A204.1 (cell line): ENCODE data around the gene CHRND.
"Not testable (repeated sequence)": the region's sequence is repeated elsewhere in the genome, so short reads cannot be mapped to it uniquely, and the experiment has no call there.

Experiments used
- FAIRE-seq: peaks from 2 replicates; lab custom pipeline; 2012; peaks lifted over from hg19 to GRCh38; lab: Jason Lieb, UNC

Gene CHRND

DNA sequence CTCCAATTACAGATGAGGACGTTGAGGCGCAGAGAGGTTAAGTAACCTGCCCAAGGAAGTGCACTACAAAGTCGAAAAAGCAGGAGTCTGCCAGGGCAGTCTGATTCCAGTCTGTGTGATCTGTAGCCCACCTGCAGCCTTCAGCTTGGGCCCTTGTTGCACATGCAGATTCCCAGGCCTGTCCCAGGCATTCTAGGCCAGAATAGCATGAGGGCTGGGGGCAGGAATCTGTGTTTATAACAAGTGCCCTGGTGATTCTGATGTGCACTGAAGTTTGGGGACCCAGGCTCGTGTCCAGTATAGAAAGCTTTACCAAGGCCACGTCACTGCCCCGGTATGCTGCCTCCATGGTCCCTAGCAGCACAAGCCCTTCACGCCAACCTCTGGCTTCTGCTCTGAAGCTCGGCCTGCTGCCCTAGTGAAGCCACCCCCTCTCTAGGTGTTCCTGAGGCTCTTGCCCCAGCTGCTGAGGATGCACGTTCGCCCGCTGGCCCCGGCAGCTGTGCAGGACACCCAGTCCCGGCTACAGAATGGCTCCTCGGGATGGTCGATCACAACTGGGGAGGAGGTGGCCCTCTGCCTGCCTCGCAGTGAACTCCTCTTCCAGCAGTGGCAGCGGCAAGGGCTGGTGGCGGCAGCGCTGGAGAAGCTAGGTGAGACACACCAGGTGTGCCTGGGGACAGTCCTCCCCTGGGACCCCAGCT lies 18.1 kb downstream of the CHRND start:
- FAIRE-seq = no peak

- FAIRE-seq = no peak
Measured at GRCh38 chr2:232544674-232545073, 18.7 kb downstream of the CHRND start.

DNA sequence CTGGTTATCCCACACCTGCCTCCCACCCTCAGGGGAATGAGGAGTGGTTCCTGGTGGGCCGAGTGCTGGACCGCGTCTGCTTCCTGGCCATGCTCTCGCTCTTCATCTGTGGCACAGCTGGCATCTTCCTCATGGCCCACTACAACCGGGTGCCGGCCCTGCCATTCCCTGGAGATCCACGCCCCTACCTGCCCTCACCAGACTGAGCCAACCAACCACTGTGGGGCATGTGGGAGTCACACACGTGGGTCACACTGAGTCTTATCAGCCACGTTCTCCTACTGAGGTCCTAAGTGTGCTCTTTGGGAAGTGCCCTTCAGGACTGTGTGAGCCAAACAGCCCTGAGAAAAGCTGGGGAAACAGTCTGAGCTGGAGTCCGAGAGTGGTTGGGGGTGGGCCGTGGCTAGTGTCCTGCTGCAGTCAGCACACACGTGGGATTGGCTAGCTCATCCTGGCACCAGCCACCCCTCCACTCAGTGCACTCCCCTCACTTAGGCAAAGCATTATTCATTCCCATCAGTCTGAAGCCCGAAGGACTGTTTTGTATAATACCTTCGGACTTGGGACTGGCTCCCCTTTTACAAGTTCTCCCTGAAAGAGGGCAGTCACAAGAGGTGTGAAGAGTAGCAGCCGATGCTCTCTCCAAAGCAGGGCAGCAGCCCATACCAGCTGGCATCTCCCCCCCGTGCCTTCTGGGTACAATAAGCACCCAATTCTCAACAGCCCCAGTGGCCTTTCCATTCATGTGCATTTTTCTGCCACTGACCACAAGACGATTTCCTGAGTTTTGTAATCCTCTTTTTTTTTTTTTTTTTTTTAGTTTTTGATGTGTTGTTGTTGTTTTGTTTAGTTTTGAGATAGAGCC lies 19.8 kb downstream of the CHRND start:
- FAIRE-seq = no peak

GRCh38 chr2:232547991-232548390 lies 22.0 kb downstream of the CHRND start:
- no peak for FAIRE-seq

DNA sequence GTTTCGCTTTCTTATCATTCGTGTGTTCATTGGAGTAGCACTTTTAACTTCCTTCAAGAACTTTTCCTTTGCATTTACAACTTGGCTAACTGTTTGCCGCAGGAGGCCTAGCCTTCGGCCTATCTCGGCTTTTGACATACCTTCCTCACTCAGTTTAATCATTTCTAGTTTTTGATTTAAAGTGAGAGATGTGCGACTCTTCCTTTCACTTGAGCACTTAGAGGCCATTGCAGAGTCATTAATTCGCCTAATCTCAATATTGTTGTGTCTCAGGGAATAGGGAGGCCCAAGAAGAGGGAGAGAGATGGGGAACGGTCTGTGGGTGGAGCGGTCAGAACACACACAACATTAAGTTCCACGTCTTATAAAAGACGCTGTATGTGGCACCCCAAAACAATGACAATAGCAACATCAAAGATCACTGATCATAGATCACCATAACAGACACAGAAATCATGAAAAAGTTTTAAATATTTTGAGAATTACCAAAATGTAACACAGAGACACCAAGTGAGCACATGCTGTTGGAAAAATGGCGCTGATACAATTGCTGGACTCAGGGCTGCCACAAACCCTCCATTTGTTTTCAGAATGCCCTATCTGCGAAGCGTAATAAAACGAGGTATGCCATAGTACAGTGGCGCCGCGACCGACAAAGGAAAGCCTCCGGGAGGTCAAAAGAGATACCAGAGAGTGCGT lies 23.8 kb downstream of the CHRND start:
- no peak for FAIRE-seq

- FAIRE-seq = no peak
Measured at GRCh38 chr2:232550354-232551249, 24.6 kb downstream of the CHRND start, which contains the start of the genes EIF4E2 and TIGD1. EIF4E2 (plus strand) TSS chr2:232550689; CDS start chr2:232550725, 36 bp downstream. TIGD1 (minus strand) TSS chr2:232550557; CDS start chr2:232549882, 675 bp downstream.

DNA sequence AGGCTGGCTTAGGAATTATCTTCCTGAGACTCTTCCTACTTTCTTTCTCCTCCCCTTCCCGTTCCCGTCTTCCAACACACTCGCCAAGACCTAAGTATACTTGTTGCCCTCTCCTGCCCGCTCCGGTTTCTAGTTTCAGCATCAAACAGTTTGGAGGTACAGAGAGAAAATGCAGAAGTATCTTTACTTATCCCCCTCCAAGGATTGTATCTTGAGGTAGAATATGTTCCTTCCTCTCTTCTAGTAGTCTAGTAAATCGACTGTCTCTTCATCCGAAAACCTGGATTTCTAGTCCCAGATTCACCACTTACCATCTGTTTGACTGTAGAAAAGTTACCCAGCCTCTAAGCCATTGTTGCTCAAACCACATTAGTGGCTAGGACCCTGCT lies 25.3 kb downstream of the CHRND start:
- no peak for FAIRE-seq

- FAIRE-seq = no peak
Measured at GRCh38 chr2:232551776-232552175, 25.8 kb downstream of the CHRND start.

GRCh38 chr2:232556426-232556825 lies 30.5 kb downstream of the CHRND start:
- FAIRE-seq = no peak

- FAIRE-seq = no peak
Measured at GRCh38 chr2:232562515-232563151, 36.7 kb downstream of the CHRND start.

- FAIRE-seq = no peak
Measured at GRCh38 chr2:232563580-232563979, 37.6 kb downstream of the CHRND start.

DNA sequence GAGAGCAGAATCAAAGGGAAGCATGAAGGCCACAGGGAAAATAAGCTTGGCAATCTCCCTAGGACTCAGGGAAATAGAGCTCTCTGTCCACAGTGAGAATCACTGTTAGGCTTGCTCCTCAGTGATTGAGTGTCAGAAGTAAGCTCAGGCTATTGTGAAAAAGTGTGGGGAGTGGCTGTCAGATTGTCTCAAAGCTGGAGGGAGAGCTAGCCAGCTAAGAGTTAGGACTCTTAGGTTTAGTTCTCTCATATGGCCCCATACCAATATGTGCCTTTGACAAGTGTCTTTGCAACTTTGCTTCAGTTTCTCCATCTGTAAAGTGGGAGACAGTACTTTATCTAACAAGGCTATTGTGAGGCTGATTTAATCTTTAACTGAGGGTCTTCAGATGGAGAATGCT lies 41.8 kb downstream of the CHRND start:
- no peak for FAIRE-seq

DNA sequence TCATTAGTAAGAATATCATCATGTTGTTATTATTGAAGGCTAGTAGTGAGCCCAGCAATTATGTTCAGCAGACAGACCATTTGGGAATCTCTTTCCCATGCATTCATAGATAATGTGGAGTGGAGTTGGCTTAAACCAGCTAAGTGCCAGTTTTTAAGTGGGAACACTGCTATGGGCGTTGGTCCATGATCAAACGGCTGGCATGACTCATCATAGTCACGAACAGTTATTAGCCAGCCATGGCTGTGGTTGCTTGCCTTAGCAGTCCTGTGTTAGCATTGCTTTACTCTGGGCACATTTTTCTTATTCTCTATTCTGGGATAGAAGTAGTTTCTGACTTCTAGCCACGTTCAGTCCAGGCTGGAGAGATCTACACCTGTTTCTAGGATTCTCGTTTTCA lies 42.2 kb downstream of the CHRND start:
- no peak for FAIRE-seq

DNA sequence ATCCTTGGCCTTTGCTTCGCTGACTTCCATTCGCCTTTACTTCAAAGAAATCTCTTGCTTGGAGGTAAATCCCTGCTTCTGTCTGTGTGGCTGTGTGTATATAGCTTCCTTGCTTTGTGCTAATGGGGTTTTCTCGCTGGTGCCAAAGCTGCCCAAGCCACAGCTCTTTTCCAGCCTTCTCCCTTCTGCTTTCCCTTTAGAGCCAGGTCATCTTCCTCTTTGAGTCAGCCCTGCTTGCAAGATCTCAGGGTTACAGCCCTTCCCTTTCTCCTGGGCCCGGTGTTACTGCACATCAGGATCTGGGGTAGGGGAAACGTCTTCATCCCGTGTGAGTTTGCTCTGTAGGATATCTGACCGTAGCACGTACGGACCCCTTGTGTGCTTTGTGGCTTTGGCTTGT lies 43.6 kb downstream of the CHRND start:
- FAIRE-seq = no peak

GRCh38 chr2:232570481-232570880 lies 44.5 kb downstream of the CHRND start:
- FAIRE-seq = not testable (repeated sequence)

- FAIRE-seq = no peak
Measured at GRCh38 chr2:232571026-232571474, 45.1 kb downstream of the CHRND start.

- FAIRE-seq = no peak
Measured at GRCh38 chr2:232573042-232573441, 47.1 kb downstream of the CHRND start.

- no peak for FAIRE-seq
Measured at GRCh38 chr2:232573771-232574435, 47.9 kb downstream of the CHRND start.

DNA sequence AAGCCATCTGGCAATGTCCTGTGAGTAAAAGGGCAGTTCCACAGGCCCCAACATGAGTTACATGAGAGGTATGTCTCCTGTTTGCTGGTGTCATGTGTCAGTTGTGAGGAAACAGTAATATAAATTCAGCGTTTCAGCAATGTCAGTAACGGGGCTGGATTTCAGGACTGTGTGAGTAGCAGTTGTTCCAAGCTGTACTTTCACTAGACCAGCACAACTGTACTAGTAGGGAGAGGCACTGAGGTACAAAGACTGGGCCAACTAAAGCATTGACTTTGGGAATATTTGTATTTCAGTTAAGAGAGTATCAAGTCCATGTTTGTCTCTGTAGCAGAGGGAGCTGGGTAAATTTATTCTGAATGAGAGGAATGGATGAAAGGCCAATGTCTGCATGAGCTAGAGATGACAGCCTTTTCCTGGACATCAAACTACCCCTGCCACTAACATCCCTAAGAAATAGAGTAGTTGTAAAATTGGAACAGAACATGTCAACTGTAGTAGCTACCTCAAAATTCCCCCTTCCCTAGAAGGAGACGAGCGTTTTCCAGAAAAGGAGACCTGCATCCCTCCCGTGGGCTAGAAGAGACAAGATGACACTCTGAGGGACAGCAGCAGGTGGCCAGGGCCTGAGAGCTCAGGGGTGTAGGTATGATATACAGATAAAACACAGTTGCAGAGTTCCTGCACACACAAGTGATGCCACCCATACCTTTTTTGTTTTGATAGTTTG lies 48.9 kb downstream of the CHRND start:
- no peak for FAIRE-seq

- no peak for FAIRE-seq
Measured at GRCh38 chr2:232575404-232575746, 49.4 kb downstream of the CHRND start.
